Suprapubic skin (tissue), 4 donors: ENCODE measurements around the gene SECTM1. TPM values are rescaled to one million over a fixed set of nuclear protein-coding genes. Genes with fewer than 3 reads are reported as not detected.
"Not testable (repeated sequence)": the region's sequence is repeated elsewhere in the genome, so short reads cannot be mapped to it uniquely, and the experiment has no call there.

Experiments
- DNase-seq, 2 donors: peaks; one replicate each; pipeline ENCODE4 v3.0.0-alpha.2; 2019; ENCODE audit warnings: low spot score in 2 of 2
- H3K27ac ChIP-seq: fragments of 200-600 bp; sonication (generic); one replicate; pipeline ENCODE4 v1.5.1; 2019
- H3K27me3 ChIP-seq: fragments of 200-600 bp; sonication (generic); one replicate; pipeline ENCODE4 v1.5.1; 2019
- H3K36me3 ChIP-seq: fragments of 200-600 bp; sonication (generic); one replicate; pipeline ENCODE4 v1.5.1; 2019
- H3K4me1 ChIP-seq: fragments of 200-600 bp; sonication (generic); one replicate; pipeline ENCODE4 v1.5.1; 2019
- H3K4me3 ChIP-seq: fragments of 200-600 bp; sonication (generic); one replicate; pipeline ENCODE4 v1.5.1; 2019; ENCODE audit warnings: mild to moderate bottlenecking
- H3K9me3 ChIP-seq: fragments of 200-600 bp; sonication (generic); one replicate; pipeline ENCODE4 v1.5.1; 2019
- CTCF ChIP-seq, 2 donors: fragments of 200-600 bp in 1 of 2; fragments of 450-650 bp in 1 of 2; sonication (generic) in 1 of 2; IDR thresholded peaks; one replicate each; pipeline ENCODE4 v1.5.1; 2016 to 2019; ENCODE audit warnings: antibody characterized with exemption in 2 of 2, mild to moderate bottlenecking in 1 of 2, moderate library complexity in 1 of 2
- EP300 ChIP-seq: sonication (generic); formaldehyde crosslinking; IDR thresholded peaks from one replicate; pipeline ENCODE4 v1.6.1; 2017; ENCODE audit warnings: antibody characterized with exemption
- POLR2A ChIP-seq, 2 donors: fragments of 450-650 bp; IDR thresholded peaks; one replicate each; pipeline ENCODE4 v1.6.1; 2017; ENCODE audit warnings: antibody characterized with exemption in 2 of 2, mild to moderate bottlenecking in 2 of 2, moderate library complexity in 2 of 2
- POLR2AphosphoS5 ChIP-seq, 3 donors: sonication (generic); formaldehyde crosslinking; IDR thresholded peaks; one replicate each; pipeline ENCODE4 v1.6.1; 2017; ENCODE audit warnings: antibody characterized with exemption in 3 of 3
- WGBS: methylation state at CpG from one replicate; pipeline ENCODE4 v1.1.5; 2018; 5-methylcytosine and 5-hydroxymethylcytosine counted together
- total RNA-seq, 4 donors: library from RNA; depleted of rRNA; stranded (reverse); fragments of >200 nt; gene quantifications; one replicate each; pipeline ENCODE4 v1.1.0, GENCODE V29; 2016

Gene SECTM1
- 10 to 100 TPM in 3 of 4 donors, 1 to 10 TPM in 1; 9.5 to 37.8 (median 16.6) TPM for total RNA-seq

- peaks cover 7% of the 10 kb centered on the region for H3K27me3 ChIP-seq
- peaks cover 69% of the 10 kb centered on the region for H3K4me1 ChIP-seq
- WGBS = 0% methylated on average over 6 of the region's 90 CpGs
- no peaks in the 10 kb centered on the region for H3K9me3 ChIP-seq
- H3K36me3 ChIP-seq = no peaks in the 10 kb centered on the region
- DNase-seq = peak in 1 of 2 donors; percentile 91
- TF ChIP-seq POLR2AphosphoS5 (IDR thresholded peaks at IDR 0.05) = peak in 1 of 3 donors; percentile 49
- no peak for TF ChIP-seq POLR2A (IDR thresholded peaks at IDR 0.05)
- TF ChIP-seq EP300 = no peak
- no peak for TF ChIP-seq CTCF (IDR thresholded peaks at IDR 0.05)
- peak within 1 kb of the TSS; percentile 59 for H3K27ac ChIP-seq
- H3K4me3 ChIP-seq = peak within 1 kb of the TSS; percentile 62
These were observed at the start of gene SECTM1 for GRCh38 chr17:82333279-82334171. TSS of gene SECTM1 (minus strand) at chr17:82333766. CDS start at chr17:82327240, 6,526 bp downstream.

- peaks cover 42% of the 10 kb centered on the region for H3K4me1 ChIP-seq
- H3K27me3 ChIP-seq = peaks cover 74% of the 10 kb centered on the region
- TF ChIP-seq EP300 (no peak), POLR2AphosphoS5 (IDR thresholded peaks at IDR 0.05) (no peak), CTCF (IDR thresholded peaks at IDR 0.05) (no peak), POLR2A (IDR thresholded peaks at IDR 0.05) (no peak)
- DNase-seq = no peak
- no peaks in the 10 kb centered on the region for H3K36me3 ChIP-seq
- 82% methylated on average over 3 of the region's 11 CpGs for WGBS
- no peaks in the 10 kb centered on the region for H3K9me3 ChIP-seq
- no peak overlapping the region for H3K4me3 ChIP-seq
- H3K27ac ChIP-seq = no peak overlapping the region
These were observed 49.3 kb upstream of the SECTM1 start for GRCh38 chr17:82382933-82383255.

DNA sequence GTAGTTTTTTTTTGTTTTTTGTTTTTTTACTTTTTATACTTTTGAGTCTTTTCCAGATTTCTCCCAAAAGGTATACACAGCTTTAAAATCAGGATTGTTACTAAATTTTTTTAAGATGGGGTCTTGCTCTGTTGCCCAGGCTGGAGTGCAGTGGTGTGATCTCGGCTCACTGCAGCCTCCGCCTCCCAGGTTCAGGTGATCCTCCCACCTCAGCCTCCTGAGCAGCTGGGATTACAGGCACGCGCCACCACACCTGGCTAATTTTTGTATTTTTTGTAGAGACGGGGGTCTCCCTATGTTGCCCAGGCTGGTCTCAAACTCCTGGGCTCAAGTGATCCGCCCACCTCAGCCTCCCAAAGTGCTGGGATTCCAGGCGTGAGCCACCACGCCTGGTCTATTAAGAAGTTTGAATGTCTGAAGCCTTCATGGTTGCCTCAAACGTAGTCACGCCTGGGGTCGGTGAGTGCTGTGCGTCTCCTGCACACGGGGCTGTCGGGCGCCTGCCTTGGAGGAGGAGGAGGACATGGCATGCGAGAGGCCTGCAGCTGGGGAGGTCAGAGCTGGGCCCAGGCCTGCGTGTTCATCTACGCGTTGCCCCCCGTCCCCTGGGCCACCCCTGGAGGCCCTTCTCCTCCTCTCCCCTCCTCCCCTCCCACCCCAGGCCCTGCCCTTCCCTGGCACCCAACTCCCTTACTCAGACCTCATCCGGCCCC lies 48.8 kb upstream of the SECTM1 start:
- not testable (repeated sequence) for DNase-seq, H3K9me3 ChIP-seq, H3K27ac ChIP-seq, H3K36me3 ChIP-seq, H3K4me3 ChIP-seq
- Histone ChIP-seq H3K4me1 (peaks cover 40% of the 10 kb centered on the region), H3K27me3 (peaks cover 76% of the 10 kb centered on the region)
- WGBS = 80% methylated on average over 18 of the region's 21 CpGs

DNA sequence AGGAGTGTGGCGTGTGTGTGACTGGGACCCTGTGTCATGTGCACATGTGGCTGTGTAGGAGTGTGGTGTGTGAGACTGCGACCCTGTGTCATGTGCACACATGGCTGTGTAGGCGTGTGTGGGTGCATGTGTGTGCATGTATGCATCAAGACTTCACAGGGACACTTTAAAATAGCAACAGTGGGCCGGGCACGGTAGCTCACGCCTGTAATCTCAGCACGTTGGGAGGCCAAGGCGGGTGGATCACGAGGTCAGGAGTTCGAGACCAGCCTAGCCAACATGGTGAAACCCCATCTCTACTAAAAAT lies 48.1 kb upstream of the SECTM1 start:
- H3K27ac ChIP-seq, H3K9me3 ChIP-seq, H3K4me3 ChIP-seq, DNase-seq, H3K36me3 ChIP-seq: not testable (repeated sequence)
- Histone ChIP-seq H3K4me1 (peaks cover 33% of the 10 kb centered on the region), H3K27me3 (peaks cover 70% of the 10 kb centered on the region)
- WGBS = 63% methylated on average over 10 of the region's 10 CpGs

GRCh38 chr17:82380860-82381702 lies 47.5 kb upstream of the SECTM1 start:
- TF ChIP-seq POLR2A (IDR thresholded peaks at IDR 0.05) = no peak
- no peak for TF ChIP-seq POLR2AphosphoS5 (IDR thresholded peaks at IDR 0.05)
- TF ChIP-seq CTCF (IDR thresholded peaks at IDR 0.05) = no peak
- no peak for TF ChIP-seq EP300
- H3K27ac ChIP-seq = no peak overlapping the region
- H3K4me1 ChIP-seq = peaks cover 30% of the 10 kb centered on the region
- no peaks in the 10 kb centered on the region for H3K9me3 ChIP-seq
- peaks cover 71% of the 10 kb centered on the region for H3K27me3 ChIP-seq
- DNase-seq = no peak
- WGBS = 56% methylated on average over 23 of the region's 23 CpGs
- H3K36me3 ChIP-seq = no peaks in the 10 kb centered on the region
- no peak overlapping the region for H3K4me3 ChIP-seq

DNA sequence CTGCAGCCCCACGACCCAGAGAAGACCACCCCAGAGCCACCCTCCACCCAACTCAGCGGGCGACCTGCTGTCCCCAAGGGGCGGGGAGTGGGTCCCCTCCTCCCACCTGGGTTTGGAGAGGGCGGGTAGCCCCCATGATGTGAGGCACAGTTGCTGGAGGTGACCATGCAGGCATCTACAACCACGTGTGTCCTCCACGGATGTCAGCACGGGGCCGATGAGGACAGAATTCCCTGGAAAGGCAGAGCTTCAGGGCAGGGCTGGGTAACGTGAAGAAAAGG lies 45.1 kb upstream of the SECTM1 start:
- H3K4me3 ChIP-seq = no peak overlapping the region
- H3K36me3 ChIP-seq = no peaks in the 10 kb centered on the region
- 48% methylated on average over 9 of the region's 10 CpGs for WGBS
- no peak overlapping the region for H3K27ac ChIP-seq
- no peak for TF ChIP-seq EP300
- no peak for TF ChIP-seq POLR2AphosphoS5 (IDR thresholded peaks at IDR 0.05)
- TF ChIP-seq CTCF (IDR thresholded peaks at IDR 0.05) = no peak
- no peak for TF ChIP-seq POLR2A (IDR thresholded peaks at IDR 0.05)
- peaks cover 78% of the 10 kb centered on the region for H3K27me3 ChIP-seq
- H3K9me3 ChIP-seq = no peaks in the 10 kb centered on the region
- H3K4me1 ChIP-seq = peaks cover 12% of the 10 kb centered on the region
- DNase-seq = no peak
